GM18505 (cell line): ENCODE data around the gene ERC1.

Source experiments
- ATAC-seq: cut with Tn5 transposase; IDR thresholded peaks from one replicate; pipeline ENCODE4 v1.9.1; 2021; ENCODE audit not compliant: unreplicated experiment
- POLR2A ChIP-seq: IDR thresholded peaks from 4 replicates; pipeline ENCODE4 v1.6.1; 2011; ENCODE audit warnings: borderline replicate concordance; ENCODE audit not compliant: insufficient read depth, insufficient read length; ENCODE audit errors: extremely low read depth

ERC1 gene

GRCh38 chr12:1056390-1056789 is 65.4 kb downstream of the ERC1 start:
- no peak for ATAC-seq
- TF ChIP-seq POLR2A = no peak

- no peak for TF ChIP-seq POLR2A
- no peak for ATAC-seq
These were observed 67.4 kb downstream of the ERC1 start for GRCh38 chr12:1058423-1058822.

GRCh38 chr12:1059162-1059561 is 68.1 kb downstream of the ERC1 start:
- ATAC-seq = no peak
- no peak for TF ChIP-seq POLR2A

- no peak for TF ChIP-seq POLR2A
- ATAC-seq = no peak
These were observed 72.8 kb downstream of the ERC1 start for GRCh38 chr12:1063852-1064251.

- no peak for TF ChIP-seq POLR2A
- no peak for ATAC-seq
These were observed 73.3 kb downstream of the ERC1 start for GRCh38 chr12:1064317-1064716.

GRCh38 chr12:1065629-1066028 is 74.6 kb downstream of the ERC1 start:
- no peak for ATAC-seq
- TF ChIP-seq POLR2A = no peak

- no peak for ATAC-seq
- no peak for TF ChIP-seq POLR2A
These were observed 78.8 kb downstream of the ERC1 start for GRCh38 chr12:1069846-1070245.

- no peak for ATAC-seq
- TF ChIP-seq POLR2A = no peak
These were observed 80.2 kb downstream of the ERC1 start for GRCh38 chr12:1071182-1071581.

GRCh38 chr12:1073652-1074051 is 82.6 kb downstream of the ERC1 start:
- no peak for TF ChIP-seq POLR2A
- ATAC-seq = no peak

- ATAC-seq = no peak
- no peak for TF ChIP-seq POLR2A
These were observed 86.2 kb downstream of the ERC1 start for GRCh38 chr12:1077036-1077803.

- no peak for TF ChIP-seq POLR2A
- no peak for ATAC-seq
These were observed 87.0 kb downstream of the ERC1 start for GRCh38 chr12:1078002-1078401.

GRCh38 chr12:1080520-1081223 is 89.6 kb downstream of the ERC1 start:
- no peak for ATAC-seq
- no peak for TF ChIP-seq POLR2A

- ATAC-seq = no peak
- TF ChIP-seq POLR2A = no peak
These were observed 92.3 kb downstream of the ERC1 start for GRCh38 chr12:1083151-1083888.

GRCh38 chr12:1083889-1084262 is 92.9 kb downstream of the ERC1 start:
- ATAC-seq = no peak

GRCh38 chr12:1091350-1091749 is 100.3 kb downstream of the ERC1 start:
- no peak for ATAC-seq
- TF ChIP-seq POLR2A = no peak

More at GRCh38 chr12:1083889-1084262, 92.9 kb downstream of the ERC1 start:
- TF ChIP-seq POLR2A = no peak
